SU-DHL-6 (cell line): ENCODE results near the gene NCKAP1.

ENCODE experiments used
- H2AFZ ChIP-seq: fragments of 200-600 bp; sonication (generic); 2 replicates; pipeline ENCODE4 v1.6.1; 2014; ENCODE audit warnings: low read depth, mild to moderate bottlenecking, moderate library complexity, mixed read lengths, antibody characterized with exemption, low read length; ENCODE audit not compliant: severe bottlenecking
- H3F3A ChIP-seq: fragments of 200-600 bp; shearing (Covaris generic); 2 replicates; pipeline ENCODE4 v1.6.0; 2016; ENCODE audit warnings: antibody characterized with exemption, mild to moderate bottlenecking; ENCODE audit not compliant: insufficient read depth
- H3K27ac ChIP-seq: fragments of 200-600 bp; sonication (generic); 2 replicates; pipeline ENCODE4 v1.5.1; 2016; ENCODE audit warnings: low read depth, mild to moderate bottlenecking, low read length, moderate library complexity, mixed read lengths
- H3K27me3 ChIP-seq: fragments of 200-600 bp; sonication (generic), shearing (Covaris generic); 2 replicates; pipeline ENCODE4 v1.6.0; 2014; ENCODE audit warnings: mild to moderate bottlenecking, low read length
- H3K36me3 ChIP-seq: fragments of 200-600 bp; sonication (generic); 2 replicates; pipeline ENCODE4 v1.6.1; 2014; ENCODE audit warnings: mild to moderate bottlenecking, low read length, mixed read lengths
- H3K4me2 ChIP-seq: fragments of 300-600, 200-600 bp; shearing (Covaris generic), sonication (generic); 2 replicates; pipeline ENCODE4 v1.6.0; 2014; ENCODE audit warnings: low read length, low read depth, mild to moderate bottlenecking; ENCODE audit not compliant: poor library complexity, severe bottlenecking
- H3K4me3 ChIP-seq: fragments of 200-600 bp; sonication (generic); 2 replicates; pipeline ENCODE4 v1.5.1; 2014; ENCODE audit warnings: antibody characterized with exemption, low read length, mild to moderate bottlenecking, mixed read lengths; ENCODE audit not compliant: insufficient read depth, poor library complexity, severe bottlenecking
- H3K79me2 ChIP-seq: fragments of 200-600 bp; sonication (generic); 2 replicates; pipeline ENCODE4 v1.6.1; 2014; ENCODE audit warnings: mild to moderate bottlenecking, low read length, moderate library complexity; ENCODE audit not compliant: insufficient read depth
- H3K9ac ChIP-seq: fragments of 200-600 bp; sonication (generic); 2 replicates; pipeline ENCODE4 v1.7.0; 2014; ENCODE audit warnings: mild to moderate bottlenecking, low read length
- H3K9me2 ChIP-seq: fragments of 200-600 bp; sonication (generic); replicated peaks from 2 replicates; pipeline ENCODE4 v1.6.1; 2014; ENCODE audit warnings: low read length; ENCODE audit not compliant: insufficient read depth
- H3K9me3 ChIP-seq: fragments of 200-600 bp; sonication (generic); 2 replicates; pipeline ENCODE4 v1.6.1; 2014; ENCODE audit warnings: low read length, mixed read lengths; ENCODE audit not compliant: insufficient read depth
- H4K20me1 ChIP-seq: fragments of 200-600 bp; sonication (generic); 2 replicates; pipeline ENCODE4 v1.6.1; 2014; ENCODE audit warnings: low read depth, mild to moderate bottlenecking, antibody characterized with exemption, low read length, moderate library complexity, mixed read lengths
- EZH2phosphoT487 ChIP-seq: fragments of 200-600 bp; sonication (generic), shearing (Covaris generic); conservative IDR thresholded peaks from 2 replicates; pipeline ENCODE4 v1.6.1; 2018; ENCODE audit warnings: mild to moderate bottlenecking, antibody characterized with exemption, low read length, moderate library complexity, mixed read lengths
- TF ChIP-seq, protein P1 (sequence below): fragments of 200-600 bp; sonication (generic); IDR thresholded peaks from one replicate; pipeline ENCODE4 v1.5.1; 2017; ENCODE audit warnings: antibody characterized with exemption, mild to moderate bottlenecking, low read length, moderate library complexity; ENCODE audit not compliant: insufficient read depth, poor library complexity, severe bottlenecking

Gene NCKAP1

GRCh38 chr2:183078464-183079138 is 40.3 kb upstream of the NCKAP1 start, which contains the start of gene DUSP19:
Gene DUSP19, plus strand, starts transcription at chr2:183078747. Its CDS starts 187 bp downstream, at chr2:183078934.
- H3K27ac ChIP-seq = no peak within 1 kb of the TSS
- H3K4me3 ChIP-seq = peak within 1 kb of the TSS; percentile 63
- peak within 1 kb of the TSS; percentile 41 for H3K9ac ChIP-seq
- no peaks in the 10 kb centered on the region for H4K20me1 ChIP-seq
- H3K9me3 ChIP-seq = no peaks in the 10 kb centered on the region
- no peaks in the 10 kb centered on the region for H3K9me2 ChIP-seq
- no peaks in the 10 kb centered on the region for H3K36me3 ChIP-seq
- no peaks in the 10 kb centered on the region for H3K79me2 ChIP-seq
- TF ChIP-seq, protein P1, sequence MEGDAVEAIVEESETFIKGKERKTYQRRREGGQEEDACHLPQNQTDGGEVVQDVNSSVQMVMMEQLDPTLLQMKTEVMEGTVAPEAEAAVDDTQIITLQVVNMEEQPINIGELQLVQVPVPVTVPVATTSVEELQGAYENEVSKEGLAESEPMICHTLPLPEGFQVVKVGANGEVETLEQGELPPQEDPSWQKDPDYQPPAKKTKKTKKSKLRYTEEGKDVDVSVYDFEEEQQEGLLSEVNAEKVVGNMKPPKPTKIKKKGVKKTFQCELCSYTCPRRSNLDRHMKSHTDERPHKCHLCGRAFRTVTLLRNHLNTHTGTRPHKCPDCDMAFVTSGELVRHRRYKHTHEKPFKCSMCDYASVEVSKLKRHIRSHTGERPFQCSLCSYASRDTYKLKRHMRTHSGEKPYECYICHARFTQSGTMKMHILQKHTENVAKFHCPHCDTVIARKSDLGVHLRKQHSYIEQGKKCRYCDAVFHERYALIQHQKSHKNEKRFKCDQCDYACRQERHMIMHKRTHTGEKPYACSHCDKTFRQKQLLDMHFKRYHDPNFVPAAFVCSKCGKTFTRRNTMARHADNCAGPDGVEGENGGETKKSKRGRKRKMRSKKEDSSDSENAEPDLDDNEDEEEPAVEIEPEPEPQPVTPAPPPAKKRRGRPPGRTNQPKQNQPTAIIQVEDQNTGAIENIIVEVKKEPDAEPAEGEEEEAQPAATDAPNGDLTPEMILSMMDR = no peak
- TF ChIP-seq EZH2phosphoT487 = no peak
- no peaks in the 10 kb centered on the region for H3K27me3 ChIP-seq
- peak within 1 kb of the TSS; percentile 71 for H3K4me2 ChIP-seq
- H3F3A ChIP-seq = no peaks in the 10 kb centered on the region
- H2AFZ ChIP-seq = peak within 1 kb of the TSS; percentile 92

GRCh38 chr2:183078163-183078463 is 39.9 kb upstream of the NCKAP1 start:
- Histone ChIP-seq H3K27ac (no peak overlapping the region), H3K9me3 (no peaks in the 10 kb centered on the region), H3K9me2 (no peaks in the 10 kb centered on the region), H4K20me1 (no peaks in the 10 kb centered on the region), H3K27me3 (no peaks in the 10 kb centered on the region), H3F3A (no peaks in the 10 kb centered on the region), H3K4me3 (peak overlapping the region; percentile 63), H3K36me3 (no peaks in the 10 kb centered on the region), H3K9ac (peak overlapping the region; percentile 41), H3K79me2 (no peaks in the 10 kb centered on the region), H2AFZ (peak overlapping the region; percentile 92), H3K4me2 (peak overlapping the region; percentile 71)
- no peak for TF ChIP-seq EZH2phosphoT487
- TF ChIP-seq, protein P1 = no peak

DNA sequence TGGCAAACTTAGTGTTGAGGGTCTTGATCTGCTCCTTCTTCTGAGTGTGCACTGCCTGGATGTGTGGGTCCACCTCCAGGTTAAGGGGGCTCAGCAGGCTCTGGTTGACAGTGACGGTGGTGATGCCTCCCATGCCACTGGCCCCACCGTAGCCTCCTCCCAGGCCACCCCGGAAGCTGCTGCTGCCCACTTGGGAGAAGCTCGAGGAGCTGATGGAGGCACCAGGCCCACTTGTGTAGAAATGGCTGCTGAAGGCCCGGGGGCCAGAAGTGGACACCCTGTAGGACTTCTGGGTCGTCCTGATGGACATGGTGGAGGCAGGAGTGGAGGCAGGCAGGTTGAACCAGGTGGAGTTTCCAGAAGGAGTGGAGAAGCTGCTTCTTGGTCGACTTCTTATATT is 33.9 kb upstream of the NCKAP1 start:
- no peak for TF ChIP-seq EZH2phosphoT487
- TF ChIP-seq, protein P1 = no peak
- H3K36me3 ChIP-seq = no peaks in the 10 kb centered on the region

More for the DNA sequence above, 33.9 kb upstream of the NCKAP1 start:
- Histone ChIP-seq H4K20me1 (no peaks in the 10 kb centered on the region), H3K9me3 (peaks cover 11% of the 10 kb centered on the region; the same call in 1 of the 2 replicates), H3K27ac (no peak overlapping the region), H3K4me3 (no peak overlapping the region), H3F3A (no peaks in the 10 kb centered on the region), H3K4me2 (no peak overlapping the region), H2AFZ (no peak overlapping the region), H3K9ac (no peak overlapping the region), H3K79me2 (no peaks in the 10 kb centered on the region), H3K9me2 (no peaks in the 10 kb centered on the region), H3K27me3 (no peaks in the 10 kb centered on the region)
